H9 (cell line): Measurements from ENCODE around the gene PCF11. TPM values are rescaled to one million over a fixed set of nuclear protein-coding genes. Genes with fewer than 3 reads are reported as not detected.

Experiments used
- DNase-seq: peaks from one replicate; pipeline ENCODE4 v3.0.0-alpha.2; 2017
- H2AFZ ChIP-seq: one replicate; pipeline ENCODE4 v1.6.1; 2013; ENCODE audit warnings: mild to moderate bottlenecking, low read length, control low read depth, moderate library complexity
- H2AK5ac ChIP-seq: 2 replicates; pipeline ENCODE4 v1.6.1; 2013; ENCODE audit warnings: low read length, control low read depth, mixed read lengths; ENCODE audit not compliant: insufficient read length
- H2BK120ac ChIP-seq: one replicate; pipeline ENCODE4 v1.6.1; 2013; ENCODE audit warnings: low read depth, mild to moderate bottlenecking, low read length, control low read depth, inconsistent platforms; ENCODE audit not compliant: poor library complexity, severe bottlenecking
- H2BK12ac ChIP-seq: 2 replicates; pipeline ENCODE4 v1.6.1; 2013; ENCODE audit warnings: low read length, control low read depth, mixed read lengths, low read depth; ENCODE audit not compliant: insufficient read length
- H2BK15ac ChIP-seq: 2 replicates; pipeline ENCODE4 v1.6.1; 2013; ENCODE audit warnings: low read depth, low read length, control low read depth
- H2BK20ac ChIP-seq: one replicate; pipeline ENCODE4 v1.6.1; 2013; ENCODE audit warnings: low read depth, mild to moderate bottlenecking, low read length, control low read depth, inconsistent platforms; ENCODE audit not compliant: poor library complexity, severe bottlenecking
- H2BK5ac ChIP-seq: 2 replicates; pipeline ENCODE4 v1.6.1; 2013; ENCODE audit warnings: low read length, control low read depth, mixed read lengths; ENCODE audit not compliant: insufficient read length
- H3K14ac ChIP-seq: 2 replicates; pipeline ENCODE4 v1.6.1; 2013; ENCODE audit warnings: low read length, control low read depth; ENCODE audit not compliant: insufficient read depth
- H3K18ac ChIP-seq: 2 replicates; pipeline ENCODE4 v1.6.1; 2013; ENCODE audit warnings: low read depth, mild to moderate bottlenecking, mixed read lengths, low read length, control low read depth; ENCODE audit not compliant: insufficient read length
- H3K23ac ChIP-seq: 2 replicates; pipeline ENCODE4 v1.6.1; 2013; ENCODE audit warnings: low read length, control low read depth, mixed read lengths, low read depth; ENCODE audit not compliant: insufficient read length
- H3K23me2 ChIP-seq: 2 replicates; pipeline ENCODE4 v1.6.1; 2013; ENCODE audit warnings: low read depth, mild to moderate bottlenecking, mixed read lengths, low read length, control low read depth; ENCODE audit not compliant: insufficient read length, poor library complexity, severe bottlenecking
- H3K27ac ChIP-seq: 2 replicates; pipeline ENCODE4 v1.5.1; 2013; ENCODE audit warnings: low read length, control low read depth, mixed read lengths, low read depth; ENCODE audit not compliant: insufficient read length
- H3K27me3 ChIP-seq: 2 replicates; pipeline ENCODE4 v1.6.1; 2013; ENCODE audit warnings: low read length, control low read depth, inconsistent platforms; ENCODE audit not compliant: insufficient read depth
- H3K4ac ChIP-seq: 2 replicates; pipeline ENCODE4 v1.6.1; 2013; ENCODE audit warnings: low read depth, mild to moderate bottlenecking, control low read depth, inconsistent platforms, low read length, moderate library complexity
- H3K4me1 ChIP-seq: 2 replicates; pipeline ENCODE4 v1.6.1; 2013; ENCODE audit warnings: low read length, control low read depth, inconsistent platforms; ENCODE audit not compliant: insufficient read depth
- H3K4me2 ChIP-seq: 2 replicates; pipeline ENCODE4 v1.6.1; 2013; ENCODE audit warnings: low read length, control low read depth, mixed read lengths; ENCODE audit not compliant: insufficient read length, insufficient read depth
- H3K56ac ChIP-seq: 2 replicates; pipeline ENCODE4 v1.6.1; 2013; ENCODE audit warnings: low read depth, mild to moderate bottlenecking, mixed read lengths, low read length, control low read depth; ENCODE audit not compliant: insufficient read length
- H3K79me1 ChIP-seq: 2 replicates; pipeline ENCODE4 v1.6.1; 2013; ENCODE audit warnings: low read depth, mild to moderate bottlenecking, moderate library complexity, low read length, control low read depth, inconsistent platforms; ENCODE audit not compliant: insufficient read depth, poor library complexity, severe bottlenecking
- H3K79me2 ChIP-seq: 2 replicates; pipeline ENCODE4 v1.6.1; 2013; ENCODE audit warnings: low read length, control low read depth, inconsistent platforms; ENCODE audit not compliant: insufficient read depth
- H3K9ac ChIP-seq: 2 replicates; pipeline ENCODE4 v1.6.1; 2013; ENCODE audit warnings: low read length, control low read depth, mixed read lengths; ENCODE audit not compliant: insufficient read length; ENCODE audit errors: extremely low read depth
- H3K9me3 ChIP-seq: one replicate; pipeline ENCODE4 v1.6.1; 2013; ENCODE audit warnings: low read depth, low read length, inconsistent platforms; ENCODE audit not compliant: control insufficient read depth
- H3T11ph ChIP-seq: one replicate; pipeline ENCODE4 v1.6.1; 2013; ENCODE audit warnings: mild to moderate bottlenecking, low read length, control low read depth, inconsistent platforms
- H4K20me1 ChIP-seq: one replicate; pipeline ENCODE4 v1.6.1; 2013; ENCODE audit not compliant: control insufficient read depth, insufficient read length, insufficient read depth
- H4K5ac ChIP-seq: 2 replicates; pipeline ENCODE4 v1.6.1; 2013; ENCODE audit warnings: low read depth, mild to moderate bottlenecking, mixed read lengths, low read length, control low read depth; ENCODE audit not compliant: insufficient read length
- H4K8ac ChIP-seq: replicated peaks from 2 replicates; pipeline ENCODE4 v1.6.1; 2013; ENCODE audit warnings: low read length, control low read depth, mixed read lengths, low read depth; ENCODE audit not compliant: insufficient read length
- H4K91ac ChIP-seq: 2 replicates; pipeline ENCODE4 v1.6.1; 2013; ENCODE audit warnings: low read depth, mild to moderate bottlenecking, moderate library complexity, mixed read lengths, low read length, control low read depth; ENCODE audit not compliant: insufficient read length
- H3K27ac Mint-ChIP-seq, 3 experiments: 2 replicates in 2 of 3; 3 replicates in 1 of 3; pipeline ENCODE4 v1.8.0; 2020 to 2021; ENCODE audit warnings: mixed read lengths in 3 of 3, mild to moderate bottlenecking in 1 of 3, moderate library complexity in 1 of 3
- H3K27me3 Mint-ChIP-seq: 2 replicates; pipeline ENCODE4 v1.8.0; 2021; ENCODE audit warnings: low read depth, mild to moderate bottlenecking, moderate library complexity, mixed read lengths
- H3K36me3 Mint-ChIP-seq, 3 experiments: 2 replicates in 2 of 3; 3 replicates in 1 of 3; pipeline ENCODE4 v1.8.0; 2020 to 2021; ENCODE audit warnings: low read depth in 3 of 3, mixed read lengths in 3 of 3; ENCODE audit not compliant: insufficient read depth in 1 of 3
- H3K4me1 Mint-ChIP-seq, 2 experiments: 2 replicates each; pipeline ENCODE4 v1.8.0; 2020; ENCODE audit warnings: mixed read lengths in 2 of 2
- H3K4me3 Mint-ChIP-seq, 2 experiments: 2 replicates in 1 of 2; 3 replicates in 1 of 2; pipeline ENCODE4 v1.8.0; 2020 to 2021; ENCODE audit warnings: mild to moderate bottlenecking in 2 of 2, mixed read lengths in 2 of 2, moderate library complexity in 1 of 2
- H3K9me3 Mint-ChIP-seq, 2 experiments: 2 replicates in 1 of 2; 3 replicates in 1 of 2; pipeline ENCODE4 v1.8.0; 2020; ENCODE audit warnings: mild to moderate bottlenecking in 2 of 2, mixed read lengths in 2 of 2, moderate library complexity in 1 of 2
- CTCF ChIP-seq: fragments of 200-600 bp; sonication (generic); conservative IDR thresholded peaks from 3 replicates; pipeline ENCODE4 v1.8.0; 2021; ENCODE audit warnings: antibody characterized with exemption, mild to moderate bottlenecking
- WGBS: extraction: QIAGEN DNeasy Blood & Tissue Kit; methylation state at CpG from one replicate; pipeline ENCODE4 v1.1.7; 2013; ENCODE audit warnings: missing lambda C conversion rate, low lambda C conversion rate, mixed read lengths; ENCODE audit not compliant: insufficient read length; ENCODE audit errors: extremely low coverage; 5-methylcytosine and 5-hydroxymethylcytosine counted together
- total RNA-seq: library from RNA; stranded (reverse); gene quantifications from 2 replicates; pipeline ENCODE4 v1.2.1, GENCODE V29; 2021

The PCF11 gene
- total RNA-seq, 1 experiment from 2014 or later = 50.9 TPM

DNA sequence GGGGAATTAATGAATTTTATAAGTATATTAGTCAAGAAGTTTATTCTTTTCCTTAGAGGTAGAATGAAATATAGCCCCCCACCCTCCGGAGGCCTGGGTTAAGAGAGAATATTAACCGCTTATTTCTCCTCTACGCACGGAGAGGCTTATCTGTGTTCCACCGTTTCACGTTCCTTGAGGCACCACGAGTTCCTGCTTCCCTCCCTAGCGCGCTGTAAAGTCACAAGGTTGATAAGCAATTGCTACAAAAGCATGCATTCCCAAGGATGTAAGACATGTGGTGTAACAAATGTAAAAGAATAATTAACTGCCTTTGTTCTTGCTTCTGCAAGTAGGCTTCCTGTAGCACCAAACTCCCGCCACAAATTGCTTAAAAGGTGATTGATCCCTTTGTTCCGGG, 35.1 kb downstream of the PCF11 start:
- H3K27me3 ChIP-seq = no peaks in the 10 kb centered on the region; the same call in 1 of the 2 replicates
- H3K4me1 ChIP-seq = no peaks in the 10 kb centered on the region
- no peak overlapping the region for H4K5ac ChIP-seq
- no peaks in the 10 kb centered on the region for H3K9me3 Mint-ChIP-seq
- no peak overlapping the region for H3K23ac ChIP-seq
- H4K91ac ChIP-seq = no peak overlapping the region
- H3K4me3 Mint-ChIP-seq = peak overlapping the region; percentile 97 to 99
- no peak overlapping the region for H3K27ac ChIP-seq
- peaks cover 19% of the 10 kb centered on the region for H3K23me2 ChIP-seq
- H3K56ac ChIP-seq = no peak overlapping the region
- H3K79me1 ChIP-seq = no peaks in the 10 kb centered on the region
- H2BK20ac ChIP-seq = no peak overlapping the region
- H4K8ac ChIP-seq = no peak overlapping the region
- H3K79me2 ChIP-seq = peaks cover 7% of the 10 kb centered on the region; the same call in 1 of the 2 replicates
- H2AK5ac ChIP-seq = no peak overlapping the region
- H3K14ac ChIP-seq = no peak overlapping the region
- H3K9ac ChIP-seq = no peak overlapping the region
- H3T11ph ChIP-seq = no peak overlapping the region
- no peak overlapping the region for H2BK120ac ChIP-seq
- H3K4me2 ChIP-seq = no peak overlapping the region
- whole genome bisulfite sequencing = no CpG with 5 or more reads among the region's 11 CpGs
- H2BK5ac ChIP-seq = no peak overlapping the region
- DNase-seq = no peak
- H2AFZ ChIP-seq = no peak overlapping the region
- peaks cover 2% of the 10 kb centered on the region for H3K27me3 Mint-ChIP-seq
- no peak for TF ChIP-seq CTCF
- H3K9me3 ChIP-seq = no peaks in the 10 kb centered on the region
- H3K18ac ChIP-seq = no peak overlapping the region
- H3K4ac ChIP-seq = no peak overlapping the region
- H3K4me1 Mint-ChIP-seq = peaks cover 13% of the 10 kb centered on the region in 2 experiments
- H3K27ac Mint-ChIP-seq = peak overlapping the region in 2 of 3 experiments; percentile 35 to 36; a peak in 2 of 7 replicates
- no peaks in the 10 kb centered on the region for H4K20me1 ChIP-seq
- no peak overlapping the region for H2BK12ac ChIP-seq
- no peak overlapping the region for H2BK15ac ChIP-seq
- peaks cover 5 to 42% (median 33%) of the 10 kb centered on the region in 3 experiments; a peak in 5 of 7 replicates for H3K36me3 Mint-ChIP-seq
